Activated T-cell treated with anti-CD3 and anti-CD28 coated beads for 4 hours (primary cell): ENCODE measurements around the gene NCF4.

Source experiments
- DNase-seq: peaks from one replicate; pipeline ENCODE4 v3.0.0-alpha.2; 2020

NCF4 gene

GRCh38 chr22:36860821-36861659, at the start of gene NCF4:
Gene NCF4, plus strand, starts transcription at chr22:36861006. Its CDS starts 166 bp downstream, at chr22:36861172.
- DNase-seq = no peak

- DNase-seq = no peak
Observed at GRCh38 chr22:36811094-36811800, 49.6 kb upstream of the NCF4 start.

GRCh38 chr22:36814801-36815200, 46.0 kb upstream of the NCF4 start:
- no peak for DNase-seq

- no peak for DNase-seq
Observed at GRCh38 chr22:36815558-36816338, 45.1 kb upstream of the NCF4 start.

GRCh38 chr22:36816339-36816635, 44.5 kb upstream of the NCF4 start:
- no peak for DNase-seq

GRCh38 chr22:36816636-36817524, 43.9 kb upstream of the NCF4 start, which contains the start of gene PVALB:
Gene PVALB, minus strand, starts transcription at chr22:36817035. Its CDS starts 30 bp downstream, at chr22:36817005.
- no peak for DNase-seq

GRCh38 chr22:36817525-36817848, 43.3 kb upstream of the NCF4 start:
- no peak for DNase-seq

- no peak for DNase-seq
Observed at GRCh38 chr22:36818010-36818642, 42.7 kb upstream of the NCF4 start.

GRCh38 chr22:36819112-36819511, 41.7 kb upstream of the NCF4 start:
- DNase-seq = no peak

- DNase-seq = no peak
Observed at GRCh38 chr22:36822581-36822980, 38.2 kb upstream of the NCF4 start.

GRCh38 chr22:36823186-36823839, 37.5 kb upstream of the NCF4 start:
- DNase-seq = no peak

GRCh38 chr22:36824655-36825054, 36.2 kb upstream of the NCF4 start:
- no peak for DNase-seq

- no peak for DNase-seq
Observed at GRCh38 chr22:36826262-36826661, 34.5 kb upstream of the NCF4 start.

- no peak for DNase-seq
Observed at GRCh38 chr22:36828815-36829214, 32.0 kb upstream of the NCF4 start.

GRCh38 chr22:36829370-36830002, 31.3 kb upstream of the NCF4 start:
- DNase-seq = no peak

- DNase-seq = no peak
Observed at GRCh38 chr22:36830601-36831000, 30.2 kb upstream of the NCF4 start.

GRCh38 chr22:36831206-36831605, 29.6 kb upstream of the NCF4 start:
- no peak for DNase-seq

GRCh38 chr22:36831717-36832116, 29.1 kb upstream of the NCF4 start:
- no peak for DNase-seq

GRCh38 chr22:36833073-36833472, 27.7 kb upstream of the NCF4 start:
- DNase-seq = no peak

- DNase-seq = no peak
Observed at GRCh38 chr22:36835903-36836302, 24.9 kb upstream of the NCF4 start.
